GM21825 (cell line): Measurements from ENCODE around the gene TIAL1.
"Not testable (repeated sequence)": the region's sequence is repeated elsewhere in the genome, so short reads cannot be mapped to it uniquely, and the experiment has no call there.

ENCODE experiments used
- ATAC-seq: cut with Tn5 transposase; IDR thresholded peaks from one replicate; pipeline ENCODE4 v1.9.1; 2021; ENCODE audit warnings: mild to moderate bottlenecking, moderate library complexity; ENCODE audit not compliant: unreplicated experiment

Gene TIAL1

DNA sequence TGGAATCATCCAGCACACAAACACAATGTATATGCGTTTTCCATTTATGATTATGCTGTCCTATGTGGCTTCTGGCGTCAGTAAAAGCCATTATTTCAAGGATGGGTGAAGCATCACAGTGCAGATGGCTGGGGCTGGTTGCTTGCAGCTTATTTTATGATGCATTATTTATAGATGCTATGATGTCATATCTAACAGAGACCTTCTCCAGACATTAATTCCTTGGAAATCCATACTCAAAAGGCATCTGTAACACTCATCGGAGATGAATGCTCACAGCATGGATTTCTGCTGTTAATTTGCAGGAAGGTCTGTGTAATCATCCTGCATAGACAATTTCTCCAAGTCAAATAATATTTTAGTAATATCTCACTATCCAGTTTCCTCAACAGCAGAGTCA, 61.5 kb downstream of the TIAL1 start:
- ATAC-seq, result no peak

DNA sequence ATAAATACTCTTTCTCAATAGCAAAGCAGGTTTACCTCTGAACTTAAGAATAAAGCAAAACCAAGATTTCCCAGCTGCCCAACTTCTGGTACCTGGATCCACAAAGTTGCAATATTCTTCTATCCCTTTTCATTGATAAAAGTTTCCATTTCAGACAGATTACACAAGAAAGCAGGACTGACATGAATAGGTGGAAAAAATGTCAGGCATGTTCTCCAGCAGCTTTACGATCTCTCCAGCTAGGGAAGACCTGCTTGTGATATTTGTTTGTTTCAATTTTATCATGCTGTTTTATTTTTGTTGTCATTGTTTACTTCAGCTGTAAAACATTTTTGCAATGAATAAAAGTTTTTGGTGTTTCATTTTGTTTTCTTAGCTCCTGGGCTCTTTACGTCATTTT, 63.3 kb downstream of the TIAL1 start:
- ATAC-seq, result no peak

DNA sequence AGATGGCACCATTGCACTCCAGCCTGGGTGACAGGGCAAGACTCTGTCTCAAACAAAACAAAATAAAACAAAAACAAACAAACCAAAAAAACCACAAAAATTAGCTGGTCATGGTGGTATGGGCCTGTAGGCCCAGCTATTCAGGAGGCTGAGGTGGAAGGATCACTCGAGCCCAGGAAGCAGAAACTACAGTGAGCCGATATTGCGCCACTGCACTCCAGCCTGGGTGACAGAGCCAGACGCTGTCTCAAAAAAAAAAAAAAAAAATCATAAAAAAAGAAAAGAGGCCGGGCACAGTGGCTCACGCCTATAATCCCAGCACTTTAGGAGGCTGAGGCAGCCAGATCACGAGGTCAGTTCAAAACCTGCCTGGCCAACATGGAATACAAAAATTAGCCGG, 64.0 kb downstream of the TIAL1 start:
- not testable (repeated sequence) for ATAC-seq

DNA sequence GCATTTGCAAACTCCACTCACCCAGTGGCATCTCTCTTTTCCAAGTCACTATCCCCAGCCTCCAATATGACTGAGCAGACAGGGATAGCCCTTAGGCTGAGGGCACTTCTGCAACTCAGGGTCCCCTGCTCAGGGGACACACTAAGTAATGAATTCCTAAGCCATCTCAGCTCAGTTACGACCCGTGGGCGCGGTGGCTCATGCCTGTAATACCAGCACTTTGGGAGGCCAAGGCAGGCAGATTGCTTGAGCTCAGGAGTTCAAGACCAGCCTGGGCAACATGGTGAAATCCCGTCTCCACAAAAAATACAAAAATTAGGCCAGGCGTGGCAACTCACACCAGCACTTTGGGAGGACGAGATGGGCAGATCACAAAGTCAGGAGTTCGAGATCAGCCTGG, 64.5 kb downstream of the TIAL1 start:
- ATAC-seq, result not testable (repeated sequence)

DNA sequence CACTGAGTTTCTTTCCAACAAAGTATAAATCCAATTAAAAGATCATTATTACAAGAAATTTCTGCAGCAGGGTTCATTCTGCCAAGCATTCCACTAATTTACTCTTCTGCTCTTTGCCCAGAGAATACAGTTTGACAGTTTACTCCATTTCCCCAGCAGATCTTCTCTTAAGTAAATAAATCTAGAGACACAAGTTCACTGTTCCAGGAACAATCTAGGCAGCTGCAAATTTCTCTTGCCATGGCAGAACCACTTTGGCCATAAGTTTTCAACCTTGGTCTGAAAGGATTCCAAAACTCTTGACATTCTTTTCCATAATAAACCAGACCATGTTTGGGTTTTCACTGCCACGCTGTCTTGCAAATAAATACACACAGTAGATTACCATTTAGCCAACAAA, 65.7 kb downstream of the TIAL1 start:
- no peak for ATAC-seq

DNA sequence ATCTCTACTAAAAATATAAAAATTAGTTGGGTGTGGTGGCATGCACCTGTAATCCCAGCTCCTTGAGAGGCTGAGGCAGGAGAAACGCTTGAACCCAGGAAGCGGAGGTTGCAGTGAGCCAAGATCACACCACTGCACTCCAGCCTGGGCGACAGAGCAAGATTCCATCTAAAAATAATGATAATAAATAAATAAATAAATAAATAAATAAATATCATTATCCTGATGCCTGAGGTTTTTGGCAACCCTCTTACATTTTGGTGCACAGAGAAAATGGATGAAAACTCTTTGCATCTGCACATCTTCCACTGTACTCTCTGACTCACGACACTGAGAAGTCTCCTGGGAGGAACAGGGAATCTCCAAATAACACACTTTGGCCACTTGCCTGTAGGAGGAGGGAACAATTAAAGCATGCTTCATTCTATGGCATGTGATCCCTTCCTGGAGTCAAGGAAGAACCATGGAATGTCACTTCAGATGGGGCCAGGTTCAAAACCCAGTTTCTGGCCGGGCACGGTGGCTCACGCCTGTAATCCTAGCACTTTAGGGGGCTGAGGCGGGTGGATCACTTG, 68.0 kb downstream of the TIAL1 start:
- not testable (repeated sequence) for ATAC-seq

DNA sequence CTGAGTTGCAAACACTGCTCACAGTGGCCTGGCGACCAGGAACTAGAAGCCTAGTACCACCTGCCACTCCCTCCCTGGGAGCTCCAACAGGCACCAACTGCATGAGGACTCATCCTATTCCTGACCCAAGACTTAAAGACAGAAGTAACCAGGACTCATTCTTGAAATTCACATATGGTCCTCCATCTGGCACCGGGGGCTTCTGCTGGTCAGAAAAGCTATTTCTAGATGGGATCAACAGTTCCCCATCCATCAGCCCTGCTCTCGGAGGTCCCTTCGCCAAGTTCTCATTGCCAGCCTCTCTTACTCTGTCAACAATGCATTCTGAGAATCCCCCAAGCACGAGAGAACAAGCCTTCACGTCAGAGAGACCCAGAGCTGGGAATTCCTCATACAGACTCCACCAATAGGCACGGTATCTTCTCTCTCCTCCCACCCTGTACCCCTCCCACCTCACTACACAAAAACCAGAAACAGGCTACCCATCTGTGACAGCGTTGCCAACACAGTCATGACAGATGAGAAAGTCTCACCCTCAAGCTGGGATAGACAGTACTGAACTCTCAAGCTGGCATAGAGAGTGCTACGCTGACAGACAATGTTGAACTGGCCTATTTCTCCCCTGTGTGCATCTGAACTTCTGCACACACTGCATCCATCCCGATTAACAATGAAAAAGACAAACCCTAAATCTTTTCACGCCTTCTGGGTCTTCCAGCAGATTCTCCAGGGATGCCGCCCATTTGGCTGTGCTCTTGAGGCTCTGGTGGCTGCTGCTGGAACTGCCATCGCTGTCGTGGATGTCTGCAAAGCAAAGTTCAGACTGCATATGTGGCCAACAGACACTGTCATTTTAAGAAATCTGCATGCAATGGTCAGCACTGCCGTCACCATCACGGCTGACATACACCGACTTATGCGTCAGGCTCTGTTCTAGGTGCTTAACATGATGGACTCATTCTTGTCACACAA, 69.9 kb downstream of the TIAL1 start:
- ATAC-seq, result no peak

DNA sequence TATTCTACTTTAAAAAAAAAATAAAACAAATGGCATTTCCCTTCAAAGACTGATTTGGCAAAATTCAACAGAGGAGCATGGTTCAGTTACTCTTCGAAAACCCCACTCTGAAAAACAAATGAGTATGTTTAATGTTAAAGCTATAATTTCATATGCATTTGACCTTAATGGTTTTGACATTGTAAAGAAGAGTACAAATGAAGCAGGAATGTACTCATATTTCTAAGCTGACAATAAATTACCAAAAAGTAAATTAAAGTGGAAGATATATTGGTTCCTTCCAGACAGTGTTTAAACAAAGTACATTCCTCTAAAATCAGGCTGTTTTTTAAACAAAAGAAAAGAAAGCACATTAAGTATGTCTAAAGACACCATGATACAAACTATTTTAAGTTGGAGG, 70.6 kb downstream of the TIAL1 start:
- no peak for ATAC-seq

DNA sequence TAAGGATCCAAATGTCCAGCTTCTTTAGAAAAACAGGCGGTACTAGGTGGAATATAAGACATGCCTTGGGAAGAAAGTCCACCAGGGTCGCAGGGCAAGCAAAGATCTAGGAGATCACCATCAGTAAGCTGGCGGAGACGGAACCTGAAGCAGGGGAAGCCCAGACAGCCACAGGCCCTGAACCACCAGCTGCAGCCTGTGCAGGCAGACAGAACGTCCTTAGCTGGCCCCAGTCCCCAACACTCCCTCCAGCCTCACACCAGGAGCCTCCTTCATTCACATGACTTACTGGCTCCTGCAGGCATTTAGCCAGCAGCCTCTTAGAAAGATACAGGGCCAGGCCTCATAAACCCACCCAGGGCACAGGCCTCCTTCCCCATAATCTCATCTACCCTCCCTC, 71.6 kb downstream of the TIAL1 start:
- ATAC-seq, result no peak

DNA sequence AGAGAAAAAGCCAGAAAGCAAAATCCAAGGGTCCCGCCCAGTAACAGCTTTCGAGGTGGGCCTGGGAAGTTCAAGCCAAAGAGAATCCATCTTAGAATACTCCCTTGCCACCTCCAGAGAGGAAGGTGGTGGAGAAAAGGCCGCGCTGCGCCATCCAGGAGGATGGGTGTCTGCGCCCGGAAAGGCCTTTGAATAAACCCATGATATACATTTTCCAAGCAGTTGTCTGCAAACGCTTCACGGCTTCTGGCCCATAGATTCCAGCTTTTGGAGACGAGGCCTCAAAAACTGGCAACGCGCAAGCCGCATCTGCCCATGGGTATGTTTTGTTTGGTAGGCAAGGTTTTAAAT, 72.1 kb downstream of the TIAL1 start:
- no peak for ATAC-seq

DNA sequence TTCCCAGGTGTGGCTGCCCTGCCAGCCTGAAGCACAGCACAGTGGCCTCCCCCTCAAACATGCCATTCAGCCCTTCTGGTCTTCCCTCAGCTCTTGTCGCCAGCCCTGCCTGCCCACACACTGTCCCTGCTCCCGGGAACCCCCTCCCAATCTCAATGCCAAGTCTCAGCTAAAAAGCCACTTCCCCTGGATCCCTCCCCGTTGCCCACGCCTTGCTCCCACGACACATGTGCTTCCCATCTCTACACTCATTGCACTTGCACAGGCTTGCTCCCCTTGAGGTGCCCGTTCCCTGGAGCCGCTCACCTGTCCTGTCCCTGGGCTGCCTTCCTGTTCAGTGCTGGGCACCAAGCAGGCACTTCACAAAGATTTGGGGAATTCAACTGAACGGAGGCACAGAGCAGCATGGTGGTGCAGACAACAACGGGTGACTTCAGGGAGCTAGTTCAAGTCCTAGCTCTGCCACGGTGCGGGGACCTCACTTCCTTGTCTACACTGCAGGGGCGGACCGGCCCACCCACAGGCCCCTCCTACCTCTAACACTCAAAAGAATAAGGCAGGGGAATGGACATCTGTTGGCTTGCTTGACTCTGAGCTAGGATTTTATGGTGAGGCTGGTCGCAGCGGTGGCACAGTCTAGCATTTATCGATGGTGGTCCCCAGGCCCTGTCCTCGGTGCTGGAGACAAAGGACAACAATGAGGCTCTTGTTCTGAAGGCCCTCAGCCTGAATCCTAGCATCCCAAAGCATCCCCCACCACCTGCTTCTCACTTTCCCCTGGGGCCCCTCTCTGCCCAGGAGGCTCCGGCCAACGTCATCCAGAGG, 72.7 kb downstream of the TIAL1 start:
- ATAC-seq, result no peak
